CD4-positive, alpha-beta T cell treated with Interleukin-2 at 100 ng/mL for 4 hours (primary cell): ENCODE results near the gene PLEKHJ1.
"Not testable (repeated sequence)": the region's sequence is repeated elsewhere in the genome, so short reads cannot be mapped to it uniquely, and the experiment has no call there.

Experiments used
- DNase-seq: peaks from one replicate; pipeline ENCODE4 v3.0.0-alpha.2; 2020; ENCODE audit warnings: low spot score

PLEKHJ1 gene

GRCh38 chr19:2236314-2237050 is at the start of gene PLEKHJ1, which contains the start of gene SF3A2:
PLEKHJ1 (minus strand) TSS chr19:2236329; CDS start chr19:2236248, 81 bp downstream.
SF3A2 (plus strand) TSS chr19:2236824; CDS start chr19:2243419, 6,595 bp downstream.
- DNase-seq = peak; percentile 98

GRCh38 chr19:2283835-2284507 is 47.8 kb upstream of the PLEKHJ1 start:
- no peak for DNase-seq

- no peak for DNase-seq
Measured at GRCh38 chr19:2282862-2283237, 46.7 kb upstream of the PLEKHJ1 start.

- DNase-seq = peak; percentile 30
Measured at GRCh38 chr19:2282062-2282861, 46.1 kb upstream of the PLEKHJ1 start, which contains the start of gene PEAK3. PEAK3 (minus strand) TSS chr19:2282175; CDS start chr19:2280931, 1,244 bp downstream.

- not testable (repeated sequence) for DNase-seq
Measured at GRCh38 chr19:2281265-2282061, 45.3 kb upstream of the PLEKHJ1 start.

- no peak for DNase-seq
Measured at GRCh38 chr19:2280633-2281264, 44.6 kb upstream of the PLEKHJ1 start.

GRCh38 chr19:2278459-2279158 is 42.5 kb upstream of the PLEKHJ1 start:
- no peak for DNase-seq

GRCh38 chr19:2277138-2277537 is 41.0 kb upstream of the PLEKHJ1 start:
- DNase-seq = no peak

GRCh38 chr19:2276429-2276986 is 40.4 kb upstream of the PLEKHJ1 start:
- DNase-seq = no peak

GRCh38 chr19:2275588-2276428 is 39.7 kb upstream of the PLEKHJ1 start:
- no peak for DNase-seq

GRCh38 chr19:2274931-2275535 is 38.9 kb upstream of the PLEKHJ1 start:
- no peak for DNase-seq

GRCh38 chr19:2274185-2274711 is 38.1 kb upstream of the PLEKHJ1 start:
- no peak for DNase-seq

- peak; percentile 73 for DNase-seq
Measured at GRCh38 chr19:2273356-2274184, 37.4 kb upstream of the PLEKHJ1 start.

GRCh38 chr19:2271234-2272103 is 35.3 kb upstream of the PLEKHJ1 start:
- DNase-seq = no peak

GRCh38 chr19:2270423-2271233 is 34.5 kb upstream of the PLEKHJ1 start:
- peak; percentile 74 for DNase-seq

GRCh38 chr19:2270157-2270422 is 34.0 kb upstream of the PLEKHJ1 start:
- no peak for DNase-seq
